Stimulated activated CD8-positive, alpha-beta memory T cell treated with anti-CD3 and anti-CD28 coated beads, Interleukin-12 subunit alpha, Interleukin-12 subunit beta, amount 100 ng/mL, for 24 hours (primary cell): ENCODE results near the gene CDC14A.

Experiments used
- DNase-seq: peaks from one replicate; pipeline ENCODE4 v3.0.0-alpha.2; 2020; ENCODE audit errors: extremely low read depth

The CDC14A gene

DNA sequence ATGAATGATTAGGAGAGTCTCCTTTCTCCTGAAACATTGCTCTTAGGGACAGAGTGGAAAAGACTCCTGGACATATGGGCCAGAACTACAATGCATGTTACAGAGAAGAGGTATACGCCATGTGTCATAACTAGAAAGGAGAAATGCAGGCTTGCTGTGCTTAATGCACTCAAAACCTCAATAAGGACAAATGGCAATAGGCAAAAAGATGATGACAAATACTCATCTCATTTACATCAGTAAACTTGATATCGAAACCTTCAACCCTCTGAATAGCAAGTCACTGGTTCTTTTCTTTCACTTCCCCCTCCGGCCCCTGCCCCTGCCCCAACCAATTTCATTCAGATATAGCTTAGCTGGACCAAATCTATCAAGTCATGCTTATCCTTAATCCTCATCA, 183.7 kb downstream of the CDC14A start:
- no peak for DNase-seq

DNA sequence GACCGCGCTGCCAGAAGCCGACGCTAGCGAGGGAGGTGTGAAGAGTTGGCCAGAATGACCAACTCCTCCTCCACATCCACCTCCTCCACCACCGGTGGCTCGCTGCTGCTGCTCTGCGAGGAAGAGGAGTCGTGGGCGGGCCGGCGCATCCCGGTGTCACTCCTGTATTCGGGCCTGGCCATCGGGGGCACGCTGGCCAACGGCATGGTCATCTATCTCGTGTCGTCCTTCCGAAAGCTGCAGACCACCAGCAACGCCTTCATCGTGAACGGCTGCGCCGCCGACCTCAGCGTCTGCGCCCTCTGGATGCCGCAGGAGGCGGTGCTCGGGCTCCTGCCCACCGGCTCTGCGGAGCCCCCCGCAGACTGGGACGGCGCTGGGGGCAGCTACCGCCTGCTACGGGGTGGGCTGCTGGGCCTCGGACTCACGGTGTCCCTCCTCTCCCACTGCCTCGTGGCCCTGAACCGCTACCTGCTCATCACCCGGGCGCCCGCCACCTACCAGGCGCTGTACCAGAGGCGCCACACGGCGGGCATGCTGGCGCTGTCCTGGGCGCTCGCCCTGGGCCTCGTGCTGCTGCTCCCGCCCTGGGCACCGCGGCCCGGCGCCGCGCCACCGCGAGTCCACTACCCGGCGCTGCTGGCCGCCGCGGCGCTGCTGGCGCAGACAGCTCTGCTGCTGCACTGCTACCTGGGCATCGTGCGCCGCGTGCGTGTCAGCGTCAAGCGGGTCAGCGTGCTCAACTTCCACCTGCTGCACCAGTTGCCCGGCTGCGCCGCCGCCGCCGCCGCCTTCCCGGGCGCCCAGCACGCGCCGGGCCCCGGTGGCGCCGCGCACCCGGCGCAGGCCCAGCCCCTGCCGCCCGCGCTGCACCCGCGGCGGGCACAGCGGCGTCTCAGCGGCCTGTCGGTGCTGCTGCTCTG, 186.9 kb downstream of the CDC14A start:
- DNase-seq = no peak

DNA sequence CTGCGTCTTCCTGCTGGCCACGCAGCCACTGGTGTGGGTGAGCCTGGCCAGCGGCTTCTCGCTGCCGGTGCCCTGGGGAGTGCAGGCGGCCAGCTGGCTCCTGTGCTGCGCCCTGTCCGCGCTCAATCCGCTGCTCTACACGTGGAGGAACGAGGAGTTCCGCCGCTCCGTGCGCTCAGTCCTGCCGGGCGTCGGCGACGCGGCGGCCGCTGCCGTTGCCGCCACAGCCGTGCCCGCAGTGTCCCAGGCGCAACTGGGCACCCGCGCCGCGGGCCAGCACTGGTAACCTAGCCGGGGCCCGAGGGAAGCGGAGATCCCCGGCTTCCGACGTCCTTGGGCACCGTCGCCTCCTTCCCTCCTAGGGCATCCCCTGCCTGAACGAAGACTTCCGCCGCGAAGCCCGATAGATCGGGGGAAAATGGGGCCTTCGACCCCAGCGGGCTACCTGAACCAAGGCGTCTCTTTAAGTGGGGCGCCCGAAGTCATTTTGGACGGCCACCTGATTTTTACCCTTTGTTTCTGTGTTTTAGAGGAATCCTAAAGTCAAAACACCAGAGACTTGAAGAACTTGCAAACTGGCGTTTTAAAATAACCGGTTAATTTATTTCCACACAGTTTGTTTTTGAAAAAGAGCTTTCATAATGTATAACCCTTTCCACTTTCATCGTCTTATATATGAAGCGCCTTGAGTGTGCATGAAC, 187.7 kb downstream of the CDC14A start:
- no peak for DNase-seq

DNA sequence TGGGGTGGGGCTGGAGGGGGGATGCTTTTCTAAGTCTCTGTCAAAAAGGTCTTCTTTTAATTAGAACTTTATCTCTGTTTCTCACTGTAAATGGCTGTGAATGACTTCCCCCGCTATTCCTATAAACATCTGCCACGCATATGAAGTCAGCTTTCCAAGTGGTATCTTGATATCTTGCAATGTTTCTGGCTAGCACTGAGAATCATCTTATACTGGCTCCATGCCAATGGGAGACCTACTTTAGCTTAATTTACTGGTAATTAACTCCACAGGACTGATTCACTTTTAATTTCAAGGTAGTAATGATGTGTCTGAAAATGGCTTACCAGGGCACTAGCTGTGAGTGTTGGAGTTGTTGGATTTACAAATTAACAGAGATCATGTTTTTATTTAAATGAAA, 190.0 kb downstream of the CDC14A start:
- DNase-seq = no peak

DNA sequence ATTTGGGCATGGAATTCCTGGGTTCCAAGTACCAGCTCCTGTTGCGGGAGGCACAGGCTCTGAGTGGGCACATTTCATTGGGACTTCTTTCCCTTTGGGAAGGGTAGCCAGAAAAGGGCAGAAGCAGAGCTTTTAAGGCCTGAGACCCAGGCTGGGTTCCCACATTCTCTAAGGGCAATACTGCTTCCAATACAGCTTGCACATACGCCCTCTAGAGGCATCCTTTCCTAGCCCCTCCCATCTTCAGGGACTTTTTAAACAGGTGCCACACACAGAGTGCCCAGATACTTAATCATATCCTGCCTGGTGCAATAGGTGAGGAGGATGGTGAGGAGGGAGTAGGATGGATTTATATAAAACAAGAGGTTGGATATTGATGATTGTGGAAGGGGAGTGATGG, 191.3 kb downstream of the CDC14A start:
- no peak for DNase-seq

DNA sequence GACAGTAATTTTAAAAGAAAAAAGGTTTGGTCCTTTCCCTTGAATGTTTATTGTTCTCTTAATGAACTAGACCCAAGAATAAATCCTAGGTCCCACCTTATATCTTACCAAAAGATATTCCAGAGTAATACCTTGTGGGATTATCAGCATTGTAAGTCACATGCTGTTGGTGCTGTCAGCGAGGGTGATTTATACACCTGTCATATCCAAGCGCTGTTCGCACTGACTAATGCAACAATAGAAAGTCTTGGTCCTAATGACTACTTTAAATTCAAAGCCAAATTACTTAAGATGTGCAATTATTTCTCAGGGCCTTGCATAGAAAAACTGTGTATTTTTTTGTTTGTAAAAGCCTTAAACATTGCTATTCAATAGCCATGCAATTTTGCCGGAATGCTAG, 192.5 kb downstream of the CDC14A start:
- no peak for DNase-seq

DNA sequence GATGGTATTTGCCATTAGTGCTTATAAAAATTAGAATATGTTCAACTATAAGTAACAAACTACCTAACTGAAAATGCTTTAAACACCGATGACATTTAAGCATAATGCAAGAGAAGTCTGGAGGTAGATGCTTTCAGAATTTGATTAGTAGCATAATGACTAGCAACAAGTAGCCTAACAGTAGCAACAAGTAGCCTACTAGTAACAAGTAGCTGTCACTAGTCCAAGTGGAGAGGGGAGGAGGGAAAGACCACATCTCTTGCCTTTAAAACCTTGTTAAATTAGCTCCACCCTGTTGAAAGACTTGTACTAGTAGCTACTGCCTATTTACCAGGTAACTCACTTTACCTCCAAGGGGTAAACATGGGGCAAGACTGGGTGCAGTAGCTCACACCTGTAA, 193.5 kb downstream of the CDC14A start:
- no peak for DNase-seq

DNA sequence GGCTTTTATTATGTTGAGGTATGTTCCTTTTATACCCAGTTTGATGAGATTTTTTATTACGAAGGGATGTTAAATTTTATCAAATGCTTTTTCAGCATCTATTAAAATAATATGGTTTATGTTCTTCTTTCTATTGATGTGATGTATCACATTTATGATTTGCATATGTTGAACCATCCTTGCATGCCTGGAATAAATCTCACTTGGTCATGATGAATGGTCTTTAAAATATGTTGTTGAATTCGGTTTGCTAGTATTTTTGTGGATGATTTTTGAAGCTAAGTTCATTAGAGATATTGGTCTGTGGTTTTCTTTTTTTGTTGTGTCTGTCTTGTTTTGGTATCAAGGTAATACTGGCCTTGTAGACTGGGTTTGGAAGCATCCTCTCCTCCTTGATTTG, 199.7 kb downstream of the CDC14A start:
- DNase-seq = no peak

DNA sequence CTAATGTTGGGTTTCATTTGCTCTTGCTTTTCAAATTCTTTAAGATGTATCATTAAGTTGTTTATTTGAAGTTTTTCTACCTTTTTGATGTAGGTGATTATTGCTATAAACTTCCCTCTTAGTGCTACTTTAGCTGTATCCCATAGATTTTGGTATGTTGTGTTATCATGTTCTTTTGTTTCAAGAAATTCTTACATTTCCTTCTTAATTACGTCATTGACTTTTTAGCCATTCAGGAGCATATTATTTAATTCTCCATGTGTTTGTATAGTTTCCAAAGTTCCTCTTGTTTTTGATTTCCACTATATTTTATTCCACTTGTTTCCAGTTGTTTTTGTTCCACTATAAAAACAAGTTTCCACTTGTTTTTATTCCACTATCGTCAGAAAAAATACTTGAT, 200.6 kb downstream of the CDC14A start:
- no peak for DNase-seq

DNA sequence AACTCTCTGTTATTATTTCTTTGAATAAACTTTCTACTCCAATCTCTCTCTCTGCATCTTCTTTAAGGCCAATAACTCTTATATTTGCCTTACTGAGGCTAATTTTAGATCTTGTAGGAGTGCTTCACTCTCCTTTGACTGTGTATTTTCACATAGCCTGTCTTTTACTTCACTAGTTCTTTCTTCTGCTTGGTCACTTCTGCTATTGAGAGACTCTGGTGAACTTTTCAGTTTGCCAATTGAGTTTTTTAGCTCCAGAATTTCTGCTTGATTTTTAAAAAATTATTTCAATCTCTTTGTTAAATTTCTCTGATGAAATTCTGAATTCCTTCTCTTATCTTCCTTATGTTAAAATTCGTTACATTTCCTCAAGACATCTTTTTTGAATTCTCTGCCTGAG, 203.9 kb downstream of the CDC14A start:
- no peak for DNase-seq

DNA sequence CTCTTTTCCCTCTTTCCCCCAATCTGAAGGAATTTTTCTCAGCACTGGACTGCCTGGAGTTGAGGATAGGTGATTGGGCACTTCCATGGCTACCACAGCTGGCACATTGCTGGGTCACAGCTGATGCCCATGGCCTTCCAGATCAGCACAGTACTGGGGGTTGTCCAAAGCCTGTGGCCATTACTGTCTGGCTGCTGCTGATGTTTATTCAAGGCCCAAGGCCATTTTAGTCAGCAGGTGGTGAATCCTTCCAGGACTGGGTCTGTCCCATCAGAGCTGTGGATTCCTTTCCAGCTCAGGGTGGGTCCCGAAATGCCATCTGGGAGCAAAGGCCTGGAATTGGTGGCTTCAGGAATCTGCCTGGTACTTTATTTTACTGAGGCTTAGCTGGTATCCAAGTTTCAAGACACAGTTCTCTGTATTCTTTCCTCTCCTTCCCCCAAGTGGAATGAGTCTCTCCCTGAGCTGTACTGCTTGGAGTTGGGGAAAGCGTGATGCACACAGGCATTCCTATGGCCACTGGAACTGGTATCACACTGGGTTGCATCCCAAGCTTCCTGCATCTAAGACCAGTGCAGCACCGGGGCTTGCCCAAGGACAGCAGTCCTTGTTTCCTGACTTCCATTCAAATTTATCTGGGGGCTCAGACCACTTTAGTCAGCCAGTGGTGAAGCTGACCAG, 204.8 kb downstream of the CDC14A start:
- DNase-seq = no peak

DNA sequence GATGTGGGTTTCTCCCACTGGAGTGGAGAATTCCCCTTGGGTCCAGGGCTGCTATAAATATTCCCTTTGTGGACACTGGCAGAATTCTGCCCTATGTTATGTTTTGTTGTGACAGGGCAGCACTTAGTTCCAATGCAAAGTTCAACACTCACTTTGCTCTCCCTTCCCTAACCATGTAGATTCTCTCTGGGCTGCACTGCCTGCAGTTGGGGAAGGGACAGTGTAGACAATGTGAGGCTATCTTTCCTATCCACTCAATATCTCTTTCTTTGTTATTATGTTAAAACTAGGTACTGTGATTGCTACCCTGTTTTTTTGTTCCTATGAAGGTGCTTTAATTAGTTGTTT, 205.3 kb downstream of the CDC14A start:
- no peak for DNase-seq

DNA sequence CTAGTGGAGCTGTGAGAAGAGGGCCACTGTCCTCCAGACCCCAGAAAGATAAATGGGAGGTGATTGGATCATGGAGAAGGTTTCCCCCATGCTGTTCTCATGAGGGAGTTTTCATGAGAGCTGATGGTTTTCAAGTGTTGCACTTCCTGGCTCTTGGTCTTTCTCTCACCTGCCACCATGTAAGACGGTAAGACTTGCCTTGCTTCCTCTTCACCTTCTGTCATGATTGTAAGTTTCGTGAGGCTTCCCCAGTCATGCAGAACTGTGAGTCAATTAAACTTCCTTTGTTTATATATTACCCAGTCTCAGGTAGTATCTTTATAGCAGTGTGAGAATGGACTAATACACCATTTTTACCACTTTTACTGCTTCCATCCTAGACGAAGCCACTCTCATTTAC, 213.2 kb downstream of the CDC14A start:
- no peak for DNase-seq

DNA sequence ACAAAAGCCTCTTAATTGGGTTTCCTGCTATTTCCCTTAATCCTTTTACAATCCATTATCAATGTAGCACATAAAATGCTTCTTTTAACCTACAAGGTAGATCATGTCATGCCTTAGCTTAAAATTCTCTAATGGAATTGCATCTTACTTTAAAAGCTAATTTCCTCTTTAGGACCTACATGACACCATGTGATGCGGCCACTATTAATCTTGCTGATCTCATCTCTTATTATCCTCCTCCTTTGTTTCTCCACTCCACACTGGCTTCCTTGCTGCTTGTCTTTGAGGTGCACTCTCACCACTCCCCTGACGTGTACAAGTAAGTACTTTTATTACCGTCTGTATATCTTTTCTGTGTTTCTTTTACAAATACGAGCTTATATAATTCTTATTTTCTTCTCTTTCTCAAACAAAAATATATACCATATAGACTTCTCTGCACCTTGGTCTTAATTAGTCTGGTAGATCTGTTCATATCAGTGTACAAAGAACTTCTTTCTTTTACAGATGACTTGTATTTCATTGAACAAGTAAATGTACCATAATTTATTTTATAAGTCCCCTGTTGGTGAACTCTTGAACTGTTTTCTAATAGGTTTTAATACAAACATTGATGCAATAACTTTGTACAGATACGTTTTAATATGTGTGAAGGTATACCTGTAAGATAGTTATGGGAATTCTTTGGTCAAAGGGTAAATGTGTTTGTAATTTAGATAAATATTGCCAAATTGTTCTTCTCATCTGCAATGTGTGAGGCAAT, 213.8 kb downstream of the CDC14A start:
- DNase-seq = no peak

DNA sequence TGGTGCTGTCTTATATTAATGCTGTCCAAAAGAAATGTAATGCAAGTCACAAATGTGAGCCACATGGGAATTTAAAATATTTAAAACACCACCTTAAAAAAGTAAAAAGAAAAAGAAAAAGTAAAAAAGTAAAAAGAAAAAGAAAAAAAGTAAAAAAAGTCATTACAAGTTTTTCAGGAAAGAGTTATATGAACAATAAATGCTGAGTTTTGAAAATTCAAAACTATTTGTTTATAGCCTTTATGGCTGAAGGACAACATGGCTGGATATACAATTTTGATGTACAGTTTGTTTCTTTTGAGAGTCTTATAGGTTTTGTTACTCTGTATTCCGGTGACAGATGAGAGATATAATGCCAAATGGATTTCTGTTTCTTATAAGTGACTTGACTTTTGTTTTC, 214.8 kb downstream of the CDC14A start:
- no peak for DNase-seq
